HL-60 (cell line): ENCODE measurements around the gene ALK.

Experiments used
- DNase-seq, 2 experiments: peaks; one replicate each; pipeline ENCODE4 v3.0.0-alpha.2; 2010 to 2020; ENCODE audit warnings: low read depth in 1 of 2, low spot score in 1 of 2
- H3K27ac ChIP-seq: fragments of 250-450 bp; sonication (Bioruptor Pico); replicated peaks from 2 replicates; pipeline ENCODE4 v1.5.1; 2020; ENCODE audit warnings: mild to moderate bottlenecking, moderate library complexity
- H3K27me3 ChIP-seq: fragments of 250-450 bp; sonication (Bioruptor Pico); 2 replicates; pipeline ENCODE4 v1.5.1; 2021; ENCODE audit warnings: mild to moderate bottlenecking, moderate library complexity; ENCODE audit not compliant: insufficient read depth, poor library complexity, severe bottlenecking
- H3K4me3 ChIP-seq: replicated peaks from 2 replicates; pipeline ENCODE4 v1.5.1; 2011; ENCODE audit warnings: mild to moderate bottlenecking, control low read depth, low read length; ENCODE audit not compliant: insufficient read depth
- CTCF ChIP-seq: IDR thresholded peaks from one replicate; pipeline ENCODE4 v1.5.1; 2011; ENCODE audit warnings: low read length, control low read depth, inconsistent platforms; ENCODE audit not compliant: insufficient read depth
- GABPA ChIP-seq: IDR thresholded peaks from 2 replicates; pipeline ENCODE4 v1.6.1; 2012; ENCODE audit warnings: low read depth
- POLR2AphosphoS5 ChIP-seq: IDR thresholded peaks from 2 replicates; pipeline ENCODE4 v1.6.1; 2012; ENCODE audit warnings: low read depth
- REST ChIP-seq: IDR thresholded peaks from 2 replicates; pipeline ENCODE4 v1.6.1; 2012; ENCODE audit warnings: low read depth; ENCODE audit not compliant: insufficient replicate concordance
- SPI1 ChIP-seq: IDR thresholded peaks from 2 replicates; pipeline ENCODE4 v1.6.1; 2012; ENCODE audit warnings: low read depth, mild to moderate bottlenecking, borderline replicate concordance

The ALK gene

GRCh38 chr2:29304399-29305060 is 616.9 kb downstream of the ALK start:
- Histone ChIP-seq H3K27me3 (peaks cover 2% of the 10 kb centered on the region), H3K27ac (no peak overlapping the region), H3K4me3 (no peak overlapping the region)
- TF ChIP-seq SPI1 (no peak), GABPA (no peak), REST (no peak), CTCF (no peak), POLR2AphosphoS5 (no peak)
- no peak for DNase-seq

- H3K4me3 ChIP-seq, result no peak overlapping the region
- no peaks in the 10 kb centered on the region for H3K27me3 ChIP-seq
- DNase-seq, result no peak
- no peak for TF ChIP-seq SPI1
- TF ChIP-seq REST, result no peak
- TF ChIP-seq POLR2AphosphoS5, result no peak
- TF ChIP-seq CTCF, result no peak
- no peak overlapping the region for H3K27ac ChIP-seq
Observed at GRCh38 chr2:29296585-29296984, 624.8 kb downstream of the ALK start.

GRCh38 chr2:29295845-29296244 is 625.5 kb downstream of the ALK start:
- H3K27me3 ChIP-seq, result no peaks in the 10 kb centered on the region
- peak in 1 of 2 experiments; percentile 18 for DNase-seq
- H3K27ac ChIP-seq, result no peak overlapping the region
- H3K4me3 ChIP-seq, result no peak overlapping the region
- no peak for TF ChIP-seq GABPA

GRCh38 chr2:29293830-29294438 is 627.5 kb downstream of the ALK start:
- no peak for TF ChIP-seq POLR2AphosphoS5
- TF ChIP-seq GABPA, result no peak
- peak; percentile 96 for TF ChIP-seq REST
- Histone ChIP-seq H3K27me3 (no peaks in the 10 kb centered on the region), H3K27ac (no peak overlapping the region), H3K4me3 (no peak overlapping the region)
- peak in 1 of 2 experiments; percentile 6 for DNase-seq
